IMR-90 (cell line): ENCODE results near the gene TLR1.

Source experiments
- BHLHE40 ChIP-seq: fragments of 150-350 bp; IDR thresholded peaks from 2 replicates; pipeline ENCODE4 v1.6.1; 2016; ENCODE audit warnings: mild to moderate bottlenecking, low read depth, low read length
- CEBPB ChIP-seq: IDR thresholded peaks from 2 replicates; pipeline ENCODE4 v1.6.1; 2012; ENCODE audit warnings: low read depth, low read length, improper control_type of control experiment
- CTCF ChIP-seq: conservative IDR thresholded peaks from 2 replicates; pipeline ENCODE4 v1.5.1; 2012; ENCODE audit warnings: mild to moderate bottlenecking, low read depth, low read length, improper control_type of control experiment
- ELK1 ChIP-seq: fragments of 150-350 bp; IDR thresholded peaks from 2 replicates; pipeline ENCODE4 v1.6.1; 2016; ENCODE audit warnings: low read depth, mild to moderate bottlenecking, low read length, moderate library complexity, borderline replicate concordance
- MAFK ChIP-seq: IDR thresholded peaks from 2 replicates; pipeline ENCODE4 v1.6.1; 2012; ENCODE audit warnings: low read depth, low read length, improper control_type of control experiment
- MAZ ChIP-seq: IDR thresholded peaks from 2 replicates; pipeline ENCODE4 v1.6.1; 2012; ENCODE audit warnings: low read depth, mild to moderate bottlenecking, low read length, improper control_type of control experiment, moderate library complexity, borderline replicate concordance
- MXI1 ChIP-seq: IDR thresholded peaks from 2 replicates; pipeline ENCODE4 v1.6.1; 2012; ENCODE audit warnings: low read depth, mild to moderate bottlenecking, low read length, moderate library complexity, borderline replicate concordance
- POLR2A ChIP-seq: IDR thresholded peaks from 2 replicates; pipeline ENCODE4 v1.6.1; 2012; ENCODE audit warnings: mild to moderate bottlenecking, low read depth, low read length
- RAD21 ChIP-seq: IDR thresholded peaks from 2 replicates; pipeline ENCODE4 v1.6.1; 2012; ENCODE audit warnings: low read length, improper control_type of control experiment
- RCOR1 ChIP-seq: IDR thresholded peaks from 2 replicates; pipeline ENCODE4 v1.6.1; 2012; ENCODE audit warnings: mild to moderate bottlenecking, low read length, improper control_type of control experiment; ENCODE audit not compliant: insufficient replicate concordance
- RFX5 ChIP-seq: IDR thresholded peaks from 2 replicates; pipeline ENCODE4 v1.8.0; 2012; ENCODE audit warnings: low read depth, mild to moderate bottlenecking, low read length, moderate library complexity
- SMC3 ChIP-seq: fragments of 150-350 bp; IDR thresholded peaks from 2 replicates; pipeline ENCODE4 v1.6.1; 2016; ENCODE audit warnings: low read depth, mild to moderate bottlenecking, antibody characterized with exemption, low read length, moderate library complexity
- USF2 ChIP-seq: fragments of 150-350 bp; IDR thresholded peaks from 2 replicates; pipeline ENCODE4 v1.6.1; 2017; ENCODE audit warnings: mild to moderate bottlenecking, antibody characterized with exemption, low read length, low read depth

GRCh38 chr4:38794051-38794450, 10.5 kb downstream of the TLR1 start:
- TF ChIP-seq CTCF (no peak), POLR2A (no peak), USF2 (no peak), MAFK (no peak), CEBPB (no peak), RCOR1 (no peak), BHLHE40 (no peak), ELK1 (no peak), RAD21 (no peak), RFX5 (no peak), SMC3 (no peak), MAZ (no peak), MXI1 (no peak)
